Trophoblast cell (in vitro differentiated cells and primary cell): Measurements from ENCODE around the gene EPB41.
A peak's percentile ranks its signal among the peaks of the same experiment; 100 is the strongest.

Experiments
- DNase-seq, 2 donors: peaks; one replicate each; pipeline ENCODE4 v3.0.0-alpha.2; 2016
- H2AFZ ChIP-seq: 2 replicates; pipeline ENCODE4 v1.6.1; 2013; ENCODE audit warnings: low read length, moderate library complexity, mild to moderate bottlenecking; ENCODE audit not compliant: insufficient read depth, poor library complexity
- H2AK5ac ChIP-seq: 2 replicates; pipeline ENCODE4 v1.6.1; 2013; ENCODE audit warnings: mild to moderate bottlenecking, low read length
- H2BK120ac ChIP-seq: 2 replicates; pipeline ENCODE4 v1.6.1; 2013; ENCODE audit warnings: low read length, mild to moderate bottlenecking, moderate library complexity; ENCODE audit not compliant: insufficient read depth, poor library complexity
- H2BK12ac ChIP-seq: 2 replicates; pipeline ENCODE4 v1.6.1; 2013; ENCODE audit warnings: mild to moderate bottlenecking, low read length, moderate library complexity
- H2BK5ac ChIP-seq: 2 replicates; pipeline ENCODE4 v1.6.1; 2013; ENCODE audit warnings: low read length, low read depth, moderate library complexity, mild to moderate bottlenecking; ENCODE audit not compliant: poor library complexity
- H3K14ac ChIP-seq: 2 replicates; pipeline ENCODE4 v1.6.1; 2013; ENCODE audit warnings: mild to moderate bottlenecking, low read length
- H3K18ac ChIP-seq: 2 replicates; pipeline ENCODE4 v1.6.1; 2013; ENCODE audit warnings: mild to moderate bottlenecking, low read length
- H3K23ac ChIP-seq: 2 replicates; pipeline ENCODE4 v1.6.1; 2013; ENCODE audit warnings: low read length
- H3K27ac ChIP-seq: 2 replicates; pipeline ENCODE4 v1.5.1; 2013; ENCODE audit warnings: low read depth, mild to moderate bottlenecking, inconsistent platforms, low read length, moderate library complexity
- H3K27me3 ChIP-seq: 2 replicates; pipeline ENCODE4 v1.6.1; 2013; ENCODE audit warnings: inconsistent platforms, mild to moderate bottlenecking, low read length, moderate library complexity; ENCODE audit not compliant: insufficient read depth
- H3K36me3 ChIP-seq, 2 experiments: 1 replicate in 1 of 2; 2 replicates in 1 of 2; pipeline ENCODE4 v1.6.1; 2013; ENCODE audit warnings: low read length in 2 of 2, mild to moderate bottlenecking in 2 of 2, moderate library complexity in 1 of 2; ENCODE audit not compliant: insufficient read depth in 2 of 2, control insufficient read depth in 1 of 2
- H3K4ac ChIP-seq: 2 replicates; pipeline ENCODE4 v1.6.1; 2013; ENCODE audit warnings: low read depth, mild to moderate bottlenecking, low read length, moderate library complexity
- H3K4me1 ChIP-seq, 2 experiments: 1 replicate in 1 of 2; 2 replicates in 1 of 2; pipeline ENCODE4 v1.6.1; 2013; ENCODE audit warnings: low read length in 2 of 2, mild to moderate bottlenecking in 2 of 2, moderate library complexity in 1 of 2; ENCODE audit not compliant: insufficient read depth in 2 of 2, control insufficient read depth in 1 of 2
- H3K4me2 ChIP-seq: 2 replicates; pipeline ENCODE4 v1.6.1; 2013; ENCODE audit warnings: inconsistent platforms, mild to moderate bottlenecking, low read length, moderate library complexity
- H3K4me3 ChIP-seq: 2 replicates; pipeline ENCODE4 v1.5.1; 2013; ENCODE audit warnings: mild to moderate bottlenecking, low read depth, low read length, inconsistent platforms
- H3K79me1 ChIP-seq: one replicate; pipeline ENCODE4 v1.6.1; 2013; ENCODE audit warnings: low read length
- H3K79me2 ChIP-seq: 2 replicates; pipeline ENCODE4 v1.6.1; 2013; ENCODE audit warnings: low read length, mild to moderate bottlenecking; ENCODE audit not compliant: control insufficient read depth, insufficient read depth, poor library complexity
- H3K9ac ChIP-seq: 2 replicates; pipeline ENCODE4 v1.6.1; 2013; ENCODE audit warnings: mild to moderate bottlenecking, low read length
- H3K9me3 ChIP-seq: 2 replicates; pipeline ENCODE4 v1.6.1; 2013; ENCODE audit warnings: low read depth, mild to moderate bottlenecking, control low read depth, inconsistent platforms, low read length; ENCODE audit not compliant: insufficient read depth
- H4K12ac ChIP-seq: 2 replicates; pipeline ENCODE4 v1.6.1; 2013; ENCODE audit warnings: low read depth, mild to moderate bottlenecking, low read length, moderate library complexity
- H4K8ac ChIP-seq: 2 replicates; pipeline ENCODE4 v1.6.1; 2013; ENCODE audit warnings: low read depth, mild to moderate bottlenecking, low read length, moderate library complexity
- H4K91ac ChIP-seq: one replicate; pipeline ENCODE4 v1.6.1; 2013; ENCODE audit warnings: low read depth, mild to moderate bottlenecking, low read length, moderate library complexity
- WGBS: extraction: QIAGEN DNeasy Blood & Tissue Kit; methylation state at CpG from one replicate; pipeline ENCODE4 v1.1.7; 2013; ENCODE audit warnings: missing lambda C conversion rate; ENCODE audit not compliant: insufficient read length, insufficient coverage; ENCODE audit errors: extremely low coverage; 5-methylcytosine and 5-hydroxymethylcytosine counted together

EPB41 gene

GRCh38 chr1:28910379-28911115, 3.8 kb upstream of the EPB41 start:
- Histone ChIP-seq H3K4me1 (peaks cover 3 to 6% of the 10 kb centered on the region in 2 experiments), H2BK120ac (no peak overlapping the region), H3K36me3 (peaks cover 0 to 2% of the 10 kb centered on the region in 2 experiments), H3K9me3 (no peaks in the 10 kb centered on the region), H3K79me1 (peaks cover 8% of the 10 kb centered on the region), H3K4me2 (no peak overlapping the region), H3K9ac (no peak overlapping the region), H2BK12ac (no peak overlapping the region), H3K14ac (no peak overlapping the region), H3K18ac (no peak overlapping the region), H4K12ac (no peak overlapping the region), H2AFZ (no peak overlapping the region), H4K8ac (no peak overlapping the region), H3K79me2 (no peaks in the 10 kb centered on the region), H3K27ac (no peak overlapping the region), H3K23ac (no peak overlapping the region), H2BK5ac (no peak overlapping the region), H3K27me3 (no peaks in the 10 kb centered on the region), H3K4ac (no peak overlapping the region), H4K91ac (no peak overlapping the region), H3K4me3 (no peak overlapping the region), H2AK5ac (no peak overlapping the region)
- WGBS: no CpG with 5 or more reads among the region's 7 CpGs
- DNase-seq: no peak

GRCh38 chr1:28913786-28914227, 562 bp upstream of the EPB41 start:
- no peaks in the 10 kb centered on the region for H3K79me2 ChIP-seq
- no peak overlapping the region for H3K18ac ChIP-seq
- H3K9ac ChIP-seq: no peak overlapping the region
- no peak overlapping the region for H2AK5ac ChIP-seq
- peak overlapping the region; percentile 43 for H3K4me3 ChIP-seq
- H2BK5ac ChIP-seq: no peak overlapping the region
- no peaks in the 10 kb centered on the region for H3K9me3 ChIP-seq
- WGBS: no CpG with 5 or more reads among the region's 10 CpGs
- peaks cover 8% of the 10 kb centered on the region for H3K79me1 ChIP-seq
- H4K91ac ChIP-seq: peak overlapping the region; percentile 52
- peak overlapping the region; percentile 50 for H2BK120ac ChIP-seq
- H3K14ac ChIP-seq: peak overlapping the region; percentile 20
- H3K4ac ChIP-seq: no peak overlapping the region
- peak overlapping the region; percentile 67 for H4K8ac ChIP-seq
- H3K27ac ChIP-seq: peak overlapping the region; percentile 7
- H3K36me3 ChIP-seq: peaks cover 0 to 2% of the 10 kb centered on the region in 2 experiments
- peak overlapping the region; percentile 59 for H3K4me2 ChIP-seq
- peak overlapping the region; percentile 70 for H2AFZ ChIP-seq
- H3K27me3 ChIP-seq: no peaks in the 10 kb centered on the region
- H3K23ac ChIP-seq: no peak overlapping the region
- DNase-seq: no peak
- no peak overlapping the region for H4K12ac ChIP-seq
- H3K4me1 ChIP-seq: peaks cover 3 to 6% of the 10 kb centered on the region in 2 experiments
- no peak overlapping the region for H2BK12ac ChIP-seq

GRCh38 chr1:28915031-28915895, 894 bp downstream of the EPB41 start:
- Histone ChIP-seq H2BK5ac (peak overlapping the region; percentile 43), H3K9me3 (no peaks in the 10 kb centered on the region), H2AFZ (peak overlapping the region; percentile 92), H4K12ac (no peak overlapping the region), H4K91ac (no peak overlapping the region), H3K27me3 (no peaks in the 10 kb centered on the region), H2BK12ac (no peak overlapping the region), H3K27ac (no peak overlapping the region), H3K18ac (peak overlapping the region; percentile 85), H3K23ac (no peak overlapping the region), H3K4me2 (peak overlapping the region; percentile 79), H3K4ac (peak overlapping the region; percentile 17), H4K8ac (peak overlapping the region; percentile 57), H3K14ac (peak overlapping the region; percentile 34), H3K79me1 (peaks cover 8% of the 10 kb centered on the region), H3K36me3 (peaks cover 0 to 2% of the 10 kb centered on the region in 2 experiments), H3K4me1 (peaks cover 3 to 6% of the 10 kb centered on the region in 2 experiments), H3K79me2 (no peaks in the 10 kb centered on the region), H2AK5ac (no peak overlapping the region), H3K9ac (peak overlapping the region; percentile 64), H2BK120ac (peak overlapping the region; percentile 68), H3K4me3 (peak overlapping the region; percentile 80)
- DNase-seq: peak; percentile 5 to 39
- no CpG with 5 or more reads among the region's 32 CpGs for WGBS

- Histone ChIP-seq H3K79me1 (peaks cover 8% of the 10 kb centered on the region), H3K14ac (no peak overlapping the region), H3K18ac (no peak overlapping the region), H4K91ac (no peak overlapping the region), H3K4me2 (no peak overlapping the region), H3K23ac (no peak overlapping the region), H4K12ac (no peak overlapping the region), H4K8ac (no peak overlapping the region), H3K27me3 (no peaks in the 10 kb centered on the region), H3K4ac (no peak overlapping the region), H3K4me3 (no peak overlapping the region), H2BK120ac (no peak overlapping the region), H3K9me3 (no peaks in the 10 kb centered on the region), H2AK5ac (no peak overlapping the region), H2BK5ac (no peak overlapping the region), H3K9ac (no peak overlapping the region), H3K27ac (no peak overlapping the region), H2AFZ (no peak overlapping the region), H3K4me1 (peaks cover 3 to 6% of the 10 kb centered on the region in 2 experiments), H3K79me2 (no peaks in the 10 kb centered on the region), H2BK12ac (no peak overlapping the region), H3K36me3 (peaks cover 0 to 2% of the 10 kb centered on the region in 2 experiments)
- no peak for DNase-seq
- no CpG with 5 or more reads among the region's 2 CpGs for WGBS
Observed at GRCh38 chr1:28917757-28918118, 3.4 kb downstream of the EPB41 start.
